Activated T-helper 2 cell treated with anti-CD3 and anti-CD28 coated beads, Interferon-gamma antibody, Interleukin-2, Interleukin-4, amounts not matched to agents 10 μg/mL and 5 μg/mL and 100 μg/mL, durations not matched to agents 14 hours and 24 hours and 36 hours (primary cell): ENCODE results near the gene ARV1. TPM values are rescaled to one million over a fixed set of nuclear protein-coding genes. Genes with fewer than 3 reads are reported as not detected.
"Not testable (repeated sequence)": the region's sequence is repeated elsewhere in the genome, so short reads cannot be mapped to it uniquely, and the experiment has no call there.

Source experiments
- DNase-seq: peaks from one replicate; pipeline ENCODE4 v3.0.0; 2021; ENCODE audit warnings: low spot score
- H3K27ac Mint-ChIP-seq: one replicate; pipeline ENCODE4 v1.8.0; 2021; ENCODE audit warnings: mixed read lengths
- H3K27me3 Mint-ChIP-seq: one replicate; pipeline ENCODE4 v1.8.0; 2021; ENCODE audit warnings: low read depth, mixed read lengths
- H3K36me3 Mint-ChIP-seq: one replicate; pipeline ENCODE4 v1.8.0; 2021; ENCODE audit warnings: low read depth, mixed read lengths
- H3K4me1 Mint-ChIP-seq: one replicate; pipeline ENCODE4 v1.8.0; 2021; ENCODE audit warnings: low read depth, mixed read lengths
- H3K4me3 Mint-ChIP-seq: one replicate; pipeline ENCODE4 v1.8.0; 2021; ENCODE audit warnings: low read depth, mild to moderate bottlenecking, moderate library complexity, mixed read lengths
- H3K9me3 Mint-ChIP-seq: one replicate; pipeline ENCODE4 v1.8.0; 2021; ENCODE audit warnings: mixed read lengths
- intact Hi-C: fragments of 100-400 bp; cut with micrococcal nuclease; formaldehyde crosslinking; loops from one replicate; pipeline ENCODE4 v1.15.1; 2023
- total RNA-seq: library from RNA; stranded (reverse); gene quantifications from 2 replicates; pipeline ENCODE4 v1.2.3, GENCODE V29; 2022

Gene ARV1
- total RNA-seq, 1 donor from 2014 or later = 10.7 TPM

DNA sequence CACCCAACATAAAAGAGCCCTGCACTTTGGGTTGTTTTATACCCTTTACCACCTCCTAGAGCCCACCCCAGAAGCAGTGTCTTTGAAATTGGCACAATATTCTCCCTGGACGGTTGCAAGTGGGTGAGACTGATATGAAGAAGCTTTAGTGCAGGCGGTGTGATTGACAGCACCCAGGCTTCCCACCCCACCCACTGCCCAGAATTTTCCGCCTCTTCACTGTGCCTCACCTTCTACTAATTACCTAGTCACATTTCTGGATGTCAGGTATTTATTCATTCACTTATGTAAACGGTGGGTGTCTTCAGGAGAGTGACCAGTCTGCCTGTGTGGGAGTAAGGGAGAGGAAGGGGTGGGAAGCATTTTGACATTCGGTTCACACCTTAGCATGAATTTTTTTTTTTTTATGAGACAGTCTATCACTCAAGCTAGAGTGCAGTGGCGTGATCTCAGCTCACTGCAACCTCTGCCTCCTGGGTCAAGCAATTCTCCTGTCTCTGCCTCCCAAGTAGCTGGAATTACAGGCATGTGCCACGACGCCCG lies 62.9 kb downstream of the ARV1 start:
- peaks cover 23% of the 10 kb centered on the region for H3K4me1 Mint-ChIP-seq
- peaks cover 44% of the 10 kb centered on the region for H3K27me3 Mint-ChIP-seq
- peaks cover 7% of the 10 kb centered on the region for H3K9me3 Mint-ChIP-seq
- H3K4me3 Mint-ChIP-seq = peak overlapping the region; percentile 79
- intact Hi-C loops = loop anchor here (5.0 kb wide), 1 partner anchor 174 kb away; the partner anchor contains the start of gene C1orf198
- no peak for DNase-seq
- H3K36me3 Mint-ChIP-seq = peaks cover 8% of the 10 kb centered on the region
- no peak overlapping the region for H3K27ac Mint-ChIP-seq

DNA sequence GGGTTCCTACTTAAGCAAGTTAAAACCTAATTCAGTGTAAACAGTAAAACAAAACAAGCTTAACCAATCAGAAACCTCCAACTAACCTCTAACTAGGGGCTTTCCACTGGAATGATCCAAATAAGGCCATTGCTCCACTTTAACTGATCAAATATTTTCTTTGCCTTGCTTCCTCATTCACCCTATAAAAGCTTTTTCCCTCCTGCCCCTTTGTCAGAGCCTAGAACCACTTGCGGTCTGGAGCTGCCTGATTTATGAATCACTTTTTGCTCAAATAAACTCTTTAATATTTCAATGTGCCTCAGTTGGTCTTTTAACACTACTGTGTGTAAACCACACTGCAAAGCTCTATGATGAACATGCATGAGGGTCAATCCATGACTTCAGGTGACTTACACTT lies 65.7 kb downstream of the ARV1 start:
- peaks cover 7% of the 10 kb centered on the region for H3K9me3 Mint-ChIP-seq
- peaks cover 10% of the 10 kb centered on the region for H3K4me1 Mint-ChIP-seq
- H3K27me3 Mint-ChIP-seq = peaks cover 62% of the 10 kb centered on the region
- H3K36me3 Mint-ChIP-seq = no peaks in the 10 kb centered on the region
- no peak overlapping the region for H3K4me3 Mint-ChIP-seq
- no peak overlapping the region for H3K27ac Mint-ChIP-seq
- DNase-seq = no peak
- intact Hi-C loops = loop anchor here (5.0 kb wide), 1 partner anchor 177 kb away; the partner anchor contains the start of gene C1orf198

DNA sequence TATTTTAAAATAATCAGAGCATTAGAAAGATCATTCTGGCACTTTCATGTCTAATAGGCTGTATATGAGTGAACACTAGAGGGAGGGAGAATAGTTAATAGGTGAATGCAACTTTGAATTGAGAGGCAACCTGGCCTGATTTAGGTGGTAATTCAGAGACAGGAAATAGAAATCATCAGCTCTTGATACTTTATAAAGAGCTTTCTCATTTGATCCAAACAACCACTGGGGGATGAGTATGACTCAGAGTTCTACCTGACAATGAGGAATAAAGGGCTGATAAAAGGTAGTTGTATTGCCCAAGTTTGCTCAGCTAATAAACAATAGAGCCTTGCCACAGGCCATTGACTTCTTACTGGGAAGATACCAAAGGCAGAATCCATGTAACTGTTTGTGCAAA lies 66.4 kb downstream of the ARV1 start:
- intact Hi-C loops = no loop called here
- peaks cover 10% of the 10 kb centered on the region for H3K4me1 Mint-ChIP-seq
- no peak overlapping the region for H3K4me3 Mint-ChIP-seq
- DNase-seq = no peak
- H3K27me3 Mint-ChIP-seq = peaks cover 62% of the 10 kb centered on the region
- peaks cover 7% of the 10 kb centered on the region for H3K9me3 Mint-ChIP-seq
- no peaks in the 10 kb centered on the region for H3K36me3 Mint-ChIP-seq
- no peak overlapping the region for H3K27ac Mint-ChIP-seq

DNA sequence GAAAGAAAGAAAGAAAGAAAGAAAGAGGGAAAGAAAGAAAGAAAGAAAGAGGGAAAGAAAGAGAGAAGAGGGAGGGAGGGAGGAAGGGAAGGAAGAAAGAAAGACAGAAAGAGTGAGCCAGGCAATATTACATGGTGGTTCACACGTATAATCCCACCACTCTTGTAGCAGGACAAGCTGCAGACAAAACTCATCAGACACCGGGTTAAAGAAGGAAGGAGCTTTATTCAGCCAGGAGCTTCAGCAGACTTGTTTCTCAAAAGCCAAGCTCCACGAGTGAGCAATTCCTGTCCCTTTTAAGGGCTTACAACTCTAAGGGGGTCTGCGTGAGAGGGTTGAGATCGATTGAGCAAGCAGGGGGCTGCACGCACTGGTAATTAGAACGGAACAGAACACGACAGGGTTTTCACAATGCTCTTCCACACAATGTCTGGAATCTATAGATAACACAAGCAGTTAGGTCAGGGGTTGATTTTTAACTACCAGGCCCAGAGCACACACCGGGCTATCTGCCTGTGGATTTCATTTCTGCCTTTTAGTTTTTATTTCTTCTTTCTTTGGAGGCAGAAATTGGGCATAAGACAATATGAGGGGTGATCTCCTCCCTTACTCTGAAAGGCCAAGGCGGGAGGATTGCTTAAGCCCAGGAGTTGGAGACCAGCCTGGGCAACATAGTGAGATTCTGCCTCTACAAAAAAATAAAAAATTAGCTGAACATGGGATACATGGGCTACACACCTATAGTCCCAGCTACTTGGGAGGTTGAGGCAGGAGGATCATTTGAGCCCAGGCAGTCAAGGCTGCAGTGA lies 67.2 kb downstream of the ARV1 start:
- not testable (repeated sequence) for H3K4me1 Mint-ChIP-seq, H3K36me3 Mint-ChIP-seq, H3K27ac Mint-ChIP-seq

DNA sequence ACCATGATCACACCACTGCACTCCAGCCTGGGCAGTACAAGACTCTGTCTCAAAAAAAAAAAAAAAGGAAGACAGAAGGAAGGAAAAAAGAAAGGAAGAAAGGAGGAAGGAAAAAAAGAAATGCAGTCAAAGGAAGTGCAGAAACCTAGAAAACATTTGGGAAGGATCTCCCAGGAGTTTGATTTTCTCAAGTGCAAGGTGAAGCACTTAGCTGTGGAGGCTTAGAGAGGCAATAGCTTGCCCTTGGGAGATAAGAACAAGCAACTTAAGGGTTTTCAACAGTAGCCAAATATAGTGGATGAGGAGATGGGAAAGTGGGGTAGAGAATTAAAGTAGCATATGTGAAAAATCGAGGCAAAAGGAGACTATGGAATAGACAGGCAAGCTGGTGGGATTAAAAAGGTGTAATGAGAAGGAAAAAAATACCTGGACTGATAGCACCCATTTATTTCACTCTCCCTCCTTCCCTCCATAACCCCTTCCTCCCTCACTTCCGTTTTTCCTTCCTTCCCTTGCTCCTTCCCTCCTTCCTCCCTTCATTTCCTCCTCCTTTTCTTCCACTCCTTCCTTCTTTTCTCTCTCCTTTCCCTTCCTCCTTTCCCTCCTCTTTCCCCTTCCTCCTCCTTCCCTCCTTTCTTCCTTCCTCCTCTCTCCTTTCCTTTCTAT lies 68.0 kb downstream of the ARV1 start:
- DNase-seq = no peak
- intact Hi-C loops = no loop called here
- H3K27me3 Mint-ChIP-seq = peaks cover 55% of the 10 kb centered on the region

More for the DNA sequence above, 67.2 kb downstream of the ARV1 start:
- H3K4me3 Mint-ChIP-seq, DNase-seq, H3K9me3 Mint-ChIP-seq, intact Hi-C loops: not testable (repeated sequence)
- H3K27me3 Mint-ChIP-seq = peaks cover 62% of the 10 kb centered on the region

DNA sequence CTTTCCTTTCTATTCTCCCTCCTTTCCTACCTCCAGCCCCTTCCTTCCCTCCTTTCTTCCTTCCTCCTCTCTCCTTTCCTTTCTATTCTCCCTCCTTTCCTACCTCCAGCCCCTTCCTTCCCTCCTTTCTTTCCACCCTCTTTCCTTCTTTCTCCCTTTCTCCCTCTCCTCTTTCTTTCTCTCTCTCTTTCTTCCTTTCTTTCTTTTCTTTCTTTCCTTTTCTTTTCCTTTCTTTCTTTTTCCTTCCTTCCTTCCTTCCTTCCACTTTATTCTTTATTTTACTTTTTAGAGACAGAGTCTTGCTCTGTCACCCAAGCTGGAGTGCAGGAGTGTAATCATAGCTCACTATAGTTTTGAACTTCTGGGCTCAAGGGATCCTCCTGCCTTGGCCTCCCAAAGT lies 68.6 kb downstream of the ARV1 start:
- DNase-seq, H3K9me3 Mint-ChIP-seq, H3K4me3 Mint-ChIP-seq, H3K36me3 Mint-ChIP-seq, intact Hi-C loops, H3K27ac Mint-ChIP-seq, H3K4me1 Mint-ChIP-seq: not testable (repeated sequence)
- peaks cover 50% of the 10 kb centered on the region for H3K27me3 Mint-ChIP-seq

More for the DNA sequence above, 68.0 kb downstream of the ARV1 start:
- H3K4me3 Mint-ChIP-seq = no peak overlapping the region
- H3K27ac Mint-ChIP-seq = no peak overlapping the region
- peaks cover 4% of the 10 kb centered on the region for H3K4me1 Mint-ChIP-seq
- no peaks in the 10 kb centered on the region for H3K36me3 Mint-ChIP-seq
- H3K9me3 Mint-ChIP-seq = peaks cover 7% of the 10 kb centered on the region

DNA sequence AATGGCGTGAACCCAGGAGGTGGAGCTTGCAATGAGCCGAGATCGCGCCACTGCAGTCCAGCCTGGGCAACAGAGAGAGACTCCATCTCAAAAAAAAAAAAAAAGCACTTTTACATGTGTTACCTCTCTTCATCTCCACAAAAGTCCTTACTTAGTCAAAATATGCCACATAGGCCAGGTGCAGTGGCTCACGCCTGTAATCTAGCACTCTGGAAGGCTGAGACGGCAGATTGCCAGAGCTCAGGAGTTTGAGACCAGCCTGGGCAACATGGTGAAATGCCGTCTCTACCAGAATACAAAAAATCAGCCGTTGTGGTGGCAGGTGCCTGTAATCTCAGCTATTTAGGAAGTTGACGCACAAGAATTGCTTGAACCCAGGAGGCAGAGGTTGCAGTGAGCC lies 69.5 kb downstream of the ARV1 start:
- H3K27ac Mint-ChIP-seq, intact Hi-C loops, H3K36me3 Mint-ChIP-seq, DNase-seq, H3K4me3 Mint-ChIP-seq, H3K9me3 Mint-ChIP-seq: not testable (repeated sequence)
- peaks cover 43% of the 10 kb centered on the region for H3K27me3 Mint-ChIP-seq
- H3K4me1 Mint-ChIP-seq = peaks cover 10% of the 10 kb centered on the region

DNA sequence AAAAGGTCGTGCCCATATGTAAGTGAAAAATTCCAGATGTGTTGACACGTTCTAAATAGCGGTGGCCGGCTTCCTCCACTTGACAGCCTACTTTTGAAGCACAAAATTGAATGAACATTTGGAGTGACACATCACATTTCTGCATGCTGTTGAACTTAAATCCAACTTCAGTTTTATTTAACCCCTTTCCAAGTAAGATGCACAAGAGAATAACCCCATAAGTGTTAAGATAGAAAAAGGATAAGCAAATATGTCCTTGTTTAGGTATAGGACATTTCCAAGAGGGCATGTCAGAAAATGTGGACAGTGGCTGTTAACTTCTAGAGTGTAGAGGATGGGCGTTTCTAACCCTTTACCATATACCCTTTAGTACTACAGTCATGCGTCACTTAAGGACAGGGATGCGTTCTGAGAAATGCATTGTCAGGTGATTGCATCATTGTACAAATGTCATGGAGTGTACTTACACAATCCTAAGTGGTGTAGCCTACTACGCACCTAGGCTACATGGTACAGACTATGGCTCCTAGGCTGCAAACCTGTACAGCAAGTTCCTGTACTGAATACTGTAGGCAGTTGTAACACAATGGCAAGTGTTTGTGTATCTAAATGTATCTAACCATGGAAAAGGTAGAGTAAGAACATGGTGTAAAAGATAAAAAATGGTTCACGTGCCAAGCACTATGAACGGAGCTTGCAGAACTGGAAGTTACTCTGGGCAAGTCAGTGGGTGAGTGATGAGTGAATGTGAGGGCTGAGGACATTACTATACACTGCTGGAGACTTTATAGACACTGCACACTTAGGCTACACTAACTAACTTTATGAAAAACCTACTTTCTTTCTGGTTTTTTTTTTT lies 70.5 kb downstream of the ARV1 start:
- DNase-seq = no peak
- Mint-ChIP-seq H3K4me1 (peaks cover 18% of the 10 kb centered on the region), H3K9me3 (peaks cover 7% of the 10 kb centered on the region), H3K4me3 (no peak overlapping the region), H3K27me3 (peaks cover 38% of the 10 kb centered on the region), H3K36me3 (no peaks in the 10 kb centered on the region), H3K27ac (no peak overlapping the region)
- intact Hi-C loops = no loop called here

Other genes starting within 250 kb of the ARV1 start
- gene CAPN9, start 231.7 kb upstream of the ARV1 start, total RNA-seq = not detected in 2 replicates
- 8.9 and 9.1 TPM in 2 replicates for gene C1orf198, start 110.6 kb upstream of the ARV1 start, total RNA-seq
- 17.5 and 17.7 TPM in 2 replicates for gene TTC13, start 233 bp upstream of the ARV1 start, total RNA-seq
- gene FAM89A, start 61.2 kb downstream of the ARV1 start, total RNA-seq = 16.1 and 18.7 TPM in 2 replicates
- gene TRIM67, start 183.0 kb downstream of the ARV1 start, total RNA-seq = not detected in 2 replicates